Mesenchymal stem cell (in vitro differentiated cells and primary cell): ENCODE measurements around the gene SH3PXD2A.

ENCODE experiments used
- DNase-seq: peaks from one replicate; pipeline ENCODE4 v3.0.0-alpha.2; 2013
- H2AFZ ChIP-seq: one replicate; pipeline ENCODE4 v1.6.1; 2013; ENCODE audit warnings: low read depth, mild to moderate bottlenecking, control low read depth, inconsistent platforms, low read length, moderate library complexity
- H2AK5ac ChIP-seq: 2 replicates; pipeline ENCODE4 v1.6.1; 2013; ENCODE audit warnings: low read length, moderate library complexity, mild to moderate bottlenecking, inconsistent platforms; ENCODE audit not compliant: severe bottlenecking
- H2BK120ac ChIP-seq: one replicate; pipeline ENCODE4 v1.6.1; 2013; ENCODE audit warnings: low read depth, mild to moderate bottlenecking, inconsistent platforms, low read length, moderate library complexity
- H2BK12ac ChIP-seq, 2 experiments: one replicate each; pipeline ENCODE4 v1.6.1; 2013; ENCODE audit warnings: inconsistent platforms in 2 of 2, low read length in 2 of 2, mild to moderate bottlenecking in 2 of 2, moderate library complexity in 2 of 2, control low read depth in 1 of 2
- H2BK15ac ChIP-seq: one replicate; pipeline ENCODE4 v1.6.1; 2013; ENCODE audit warnings: mild to moderate bottlenecking, low read depth, inconsistent platforms; ENCODE audit not compliant: poor library complexity, severe bottlenecking
- H2BK5ac ChIP-seq: 2 replicates; pipeline ENCODE4 v1.6.1; 2013; ENCODE audit warnings: low read depth, mild to moderate bottlenecking, low read length, control low read depth, inconsistent platforms; ENCODE audit not compliant: poor library complexity, severe bottlenecking
- H3K14ac ChIP-seq, 2 experiments: one replicate each; pipeline ENCODE4 v1.6.1; 2013; ENCODE audit warnings: inconsistent platforms in 2 of 2, low read length in 2 of 2, control low read depth in 1 of 2, mild to moderate bottlenecking in 1 of 2, moderate library complexity in 1 of 2
- H3K18ac ChIP-seq, 2 experiments: one replicate each; pipeline ENCODE4 v1.6.1; 2013; ENCODE audit warnings: inconsistent platforms in 2 of 2, low read length in 2 of 2, control low read depth in 1 of 2, low read depth in 1 of 2, mild to moderate bottlenecking in 1 of 2
- H3K23ac ChIP-seq, 2 experiments: one replicate each; pipeline ENCODE4 v1.6.1; 2013; ENCODE audit warnings: inconsistent platforms in 2 of 2, low read length in 2 of 2, mild to moderate bottlenecking in 2 of 2, moderate library complexity in 2 of 2, control low read depth in 1 of 2
- H3K27ac ChIP-seq: 2 replicates; pipeline ENCODE4 v1.5.1; 2013; ENCODE audit warnings: mild to moderate bottlenecking, moderate library complexity, low read length, control low read depth, inconsistent platforms; ENCODE audit not compliant: poor library complexity, severe bottlenecking
- H3K27me3 ChIP-seq, 2 experiments: 2 replicates each; pipeline versions ENCODE4 v1.6.1 to v1.7.0; 2013; ENCODE audit warnings: low read length in 2 of 2, mild to moderate bottlenecking in 2 of 2, moderate library complexity in 2 of 2, control low read depth in 1 of 2, inconsistent platforms in 1 of 2; ENCODE audit not compliant: control insufficient read depth in 1 of 2, insufficient read depth in 1 of 2
- H3K36me3 ChIP-seq, 2 experiments: 2 replicates each; pipeline versions ENCODE4 v1.6.1 to v1.7.0; 2013; ENCODE audit warnings: low read length in 2 of 2, control low read depth in 1 of 2, inconsistent platforms in 1 of 2, low read depth in 1 of 2, mild to moderate bottlenecking in 1 of 2; ENCODE audit not compliant: insufficient read depth in 2 of 2, control insufficient read depth in 1 of 2
- H3K4ac ChIP-seq, 2 experiments: one replicate each; pipeline ENCODE4 v1.6.1; 2013; ENCODE audit warnings: inconsistent platforms in 2 of 2, low read length in 2 of 2, mild to moderate bottlenecking in 2 of 2, moderate library complexity in 2 of 2, control low read depth in 1 of 2, low read depth in 1 of 2
- H3K4me1 ChIP-seq: 2 replicates; pipeline ENCODE4 v1.6.1; 2013; ENCODE audit warnings: low read depth, low read length, control low read depth; ENCODE audit not compliant: control insufficient read depth, insufficient read depth
- H3K4me2 ChIP-seq: 2 replicates; pipeline ENCODE4 v1.6.1; 2013; ENCODE audit warnings: low read length, mild to moderate bottlenecking, inconsistent platforms; ENCODE audit not compliant: poor library complexity, severe bottlenecking
- H3K4me3 ChIP-seq, 2 experiments: 2 replicates each; pipeline versions ENCODE4 v1.5.1 to v1.7.0; 2013; ENCODE audit warnings: low read length in 2 of 2, mild to moderate bottlenecking in 2 of 2, control low read depth in 1 of 2, low read depth in 1 of 2; ENCODE audit not compliant: insufficient read depth in 1 of 2
- H3K79me1 ChIP-seq: replicated peaks from 2 replicates; pipeline ENCODE4 v1.6.1; 2013; ENCODE audit warnings: mild to moderate bottlenecking, control low read depth, low read length, inconsistent platforms; ENCODE audit not compliant: poor library complexity, severe bottlenecking
- H3K9ac ChIP-seq: 2 replicates; pipeline ENCODE4 v1.7.0; 2013; ENCODE audit warnings: mild to moderate bottlenecking, low read length, moderate library complexity
- H3K9me3 ChIP-seq: 2 replicates; pipeline ENCODE4 v1.7.0; 2013; ENCODE audit warnings: mild to moderate bottlenecking, low read length; ENCODE audit not compliant: control insufficient read depth
- H4K8ac ChIP-seq: one replicate; pipeline ENCODE4 v1.6.1; 2013; ENCODE audit warnings: inconsistent platforms, mild to moderate bottlenecking, low read length, moderate library complexity
- H4K91ac ChIP-seq: one replicate; pipeline ENCODE4 v1.6.1; 2013; ENCODE audit warnings: mild to moderate bottlenecking, low read length, inconsistent platforms
- WGBS: methylation state at CpG from one replicate; pipeline ENCODE4 v1.1.7; 2013; ENCODE audit warnings: mixed read lengths; 5-methylcytosine and 5-hydroxymethylcytosine counted together

SH3PXD2A gene

GRCh38 chr10:103747193-103747865 is 108.0 kb downstream of the SH3PXD2A start:
- Histone ChIP-seq H3K4ac (no peak overlapping the region), H3K14ac (peak overlapping the region in 1 of 2 experiments; percentile 31), H2AK5ac (no peak overlapping the region), H4K8ac (peak overlapping the region; percentile 19), H3K36me3 (no peaks in the 10 kb centered on the region), H4K91ac (no peak overlapping the region), H2BK120ac (no peak overlapping the region), H3K27ac (no peak overlapping the region), H3K23ac (no peak overlapping the region), H2AFZ (no peak overlapping the region), H3K27me3 (no peaks in the 10 kb centered on the region), H2BK5ac (no peak overlapping the region), H3K9ac (no peak overlapping the region), H3K4me2 (no peak overlapping the region), H2BK12ac (peak overlapping the region in 1 of 2 experiments; percentile 17), H2BK15ac (no peak overlapping the region), H3K4me1 (peaks cover 6% of the 10 kb centered on the region), H3K79me1 (no peaks in the 10 kb centered on the region), H3K18ac (no peak overlapping the region), H3K9me3 (peaks cover 3% of the 10 kb centered on the region), H3K4me3 (no peak overlapping the region)
- WGBS: 92% methylated on average over 14 of the region's 14 CpGs
- no peak for DNase-seq

- Histone ChIP-seq H2BK5ac (no peak overlapping the region), H3K9me3 (no peaks in the 10 kb centered on the region), H3K4ac (no peak overlapping the region), H2AK5ac (no peak overlapping the region), H3K4me1 (peaks cover 6% of the 10 kb centered on the region), H2BK15ac (no peak overlapping the region), H3K9ac (no peak overlapping the region), H2AFZ (no peak overlapping the region), H2BK120ac (no peak overlapping the region), H3K23ac (no peak overlapping the region), H3K79me1 (no peaks in the 10 kb centered on the region), H3K4me3 (no peak overlapping the region), H4K91ac (no peak overlapping the region), H3K4me2 (no peak overlapping the region), H3K36me3 (no peaks in the 10 kb centered on the region), H4K8ac (no peak overlapping the region), H3K27me3 (no peaks in the 10 kb centered on the region), H3K18ac (no peak overlapping the region), H2BK12ac (no peak overlapping the region), H3K27ac (no peak overlapping the region), H3K14ac (no peak overlapping the region)
- 95% methylated on average over 8 of the region's 9 CpGs for WGBS
- no peak for DNase-seq
Observed at GRCh38 chr10:103746598-103746997, 108.8 kb downstream of the SH3PXD2A start.

GRCh38 chr10:103745341-103746247 is 109.8 kb downstream of the SH3PXD2A start:
- Histone ChIP-seq H2BK120ac (no peak overlapping the region), H3K36me3 (no peaks in the 10 kb centered on the region), H2AFZ (no peak overlapping the region), H3K4me2 (no peak overlapping the region), H3K79me1 (no peaks in the 10 kb centered on the region), H3K27ac (no peak overlapping the region), H3K4me3 (no peak overlapping the region), H4K8ac (no peak overlapping the region), H3K27me3 (no peaks in the 10 kb centered on the region), H3K9ac (no peak overlapping the region), H3K9me3 (no peaks in the 10 kb centered on the region), H3K4ac (peak overlapping the region in 1 of 2 experiments; percentile 25), H3K23ac (no peak overlapping the region), H4K91ac (no peak overlapping the region), H3K14ac (peak overlapping the region in 1 of 2 experiments; percentile 35), H2BK15ac (peak overlapping the region; percentile 31), H3K4me1 (peaks cover 6% of the 10 kb centered on the region), H3K18ac (peak overlapping the region in 1 of 2 experiments; percentile 0), H2BK12ac (peak overlapping the region in 1 of 2 experiments; percentile 31), H2AK5ac (no peak overlapping the region), H2BK5ac (no peak overlapping the region)
- DNase-seq: no peak
- 79% methylated on average over 17 of the region's 17 CpGs for WGBS

- WGBS: 60% methylated on average over 3 of the region's 6 CpGs
Observed at GRCh38 chr10:103742824-103743223, 112.6 kb downstream of the SH3PXD2A start.

More at GRCh38 chr10:103742824-103743223, 112.6 kb downstream of the SH3PXD2A start:
- Histone ChIP-seq H3K14ac (no peak overlapping the region), H3K79me1 (no peaks in the 10 kb centered on the region), H2BK15ac (no peak overlapping the region), H3K23ac (no peak overlapping the region), H3K4me1 (peaks cover 23% of the 10 kb centered on the region), H3K9me3 (no peaks in the 10 kb centered on the region), H2BK120ac (no peak overlapping the region), H2AFZ (no peak overlapping the region), H3K27me3 (no peaks in the 10 kb centered on the region), H3K4ac (no peak overlapping the region), H2BK5ac (no peak overlapping the region), H2AK5ac (no peak overlapping the region), H3K4me2 (no peak overlapping the region), H3K18ac (no peak overlapping the region), H3K9ac (no peak overlapping the region), H4K8ac (no peak overlapping the region), H2BK12ac (peak overlapping the region in 1 of 2 experiments; percentile 46), H3K27ac (no peak overlapping the region), H3K4me3 (no peak overlapping the region), H3K36me3 (no peaks in the 10 kb centered on the region), H4K91ac (no peak overlapping the region)
- no peak for DNase-seq
